DMS114 treated with DMSO at 0.1 percent for 48 hours (cell line): ENCODE measurements around the gene THRAP3.

ENCODE experiments used
- DNase-seq: peaks from one replicate; lab custom pipeline; 2025; ENCODE audit not compliant: unreplicated experiment; lab: John Stamatoyannopoulos, UW

THRAP3 gene

DNA sequence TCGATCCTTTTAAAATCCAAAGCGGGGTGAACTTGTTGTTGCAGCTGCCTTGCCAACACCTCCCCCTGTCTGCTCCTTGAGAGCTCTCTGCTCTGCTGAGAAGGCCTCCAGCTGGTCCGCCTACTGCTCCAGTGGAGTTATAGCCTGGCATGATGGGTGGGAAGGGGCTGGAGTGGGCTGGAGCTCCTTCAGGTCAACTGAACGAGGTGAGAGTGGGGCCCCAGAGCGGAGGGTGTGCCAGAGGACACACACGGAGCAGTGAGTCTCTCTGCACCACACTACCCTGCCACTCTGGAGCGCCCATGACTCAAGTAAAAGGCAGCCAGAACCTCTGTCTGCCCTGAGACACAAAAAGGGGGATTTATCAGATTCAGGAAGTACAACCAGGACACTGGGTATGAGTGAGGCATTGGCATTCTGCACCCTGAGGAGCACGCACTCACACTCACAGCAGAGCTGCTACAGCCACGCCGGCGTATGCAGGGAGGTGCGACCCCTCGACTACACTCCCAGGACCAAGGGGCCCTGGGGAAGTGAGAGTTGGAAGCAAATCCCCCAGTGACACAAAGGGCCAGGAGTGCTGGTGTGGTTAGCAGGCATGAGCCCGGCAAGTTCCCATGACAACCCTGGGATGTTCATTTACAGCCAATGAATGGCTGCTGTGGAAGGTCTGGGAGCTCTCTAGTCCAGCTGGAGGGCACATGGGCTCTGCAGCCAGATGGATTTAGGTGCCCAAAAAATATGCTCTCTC is 127.2 kb downstream of the THRAP3 start:
- DNase-seq = no peak

DNA sequence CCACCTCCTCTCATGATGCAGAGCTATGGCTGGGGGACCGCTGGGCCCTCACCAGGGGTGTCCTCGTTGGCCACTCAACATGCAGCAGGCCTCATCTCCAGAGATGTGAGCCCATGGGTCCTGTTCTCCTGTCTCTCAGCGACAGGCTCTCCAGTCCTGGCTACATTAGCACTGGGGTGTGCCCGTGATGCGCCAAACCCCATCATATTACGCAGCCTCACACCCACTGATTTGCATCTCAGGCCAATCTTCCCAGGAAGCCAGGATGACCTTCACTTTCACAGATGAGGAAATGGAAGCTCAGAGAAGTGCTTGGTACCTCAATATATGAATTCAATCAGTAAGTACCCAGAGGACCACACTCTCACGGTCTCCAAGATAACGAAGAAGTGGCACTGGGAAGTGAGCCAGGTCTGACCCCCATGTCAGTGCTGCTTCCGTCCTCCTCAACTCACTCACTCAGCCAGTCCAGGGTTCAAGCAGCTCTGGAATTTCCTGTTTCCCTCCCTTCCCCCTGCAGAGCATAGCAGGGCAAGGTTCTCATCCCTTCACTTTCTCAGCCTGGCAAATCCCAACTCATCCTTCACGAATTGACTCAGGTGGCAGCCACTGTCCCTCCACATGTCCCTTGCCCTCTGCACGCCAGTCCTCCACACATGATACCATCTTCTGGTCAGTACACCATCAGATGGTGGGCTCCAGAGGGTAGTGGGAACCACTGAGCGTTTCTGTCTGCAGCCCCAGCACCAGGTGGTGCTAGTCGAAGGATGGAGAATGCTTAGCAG is 128.1 kb downstream of the THRAP3 start:
- no peak for DNase-seq

DNA sequence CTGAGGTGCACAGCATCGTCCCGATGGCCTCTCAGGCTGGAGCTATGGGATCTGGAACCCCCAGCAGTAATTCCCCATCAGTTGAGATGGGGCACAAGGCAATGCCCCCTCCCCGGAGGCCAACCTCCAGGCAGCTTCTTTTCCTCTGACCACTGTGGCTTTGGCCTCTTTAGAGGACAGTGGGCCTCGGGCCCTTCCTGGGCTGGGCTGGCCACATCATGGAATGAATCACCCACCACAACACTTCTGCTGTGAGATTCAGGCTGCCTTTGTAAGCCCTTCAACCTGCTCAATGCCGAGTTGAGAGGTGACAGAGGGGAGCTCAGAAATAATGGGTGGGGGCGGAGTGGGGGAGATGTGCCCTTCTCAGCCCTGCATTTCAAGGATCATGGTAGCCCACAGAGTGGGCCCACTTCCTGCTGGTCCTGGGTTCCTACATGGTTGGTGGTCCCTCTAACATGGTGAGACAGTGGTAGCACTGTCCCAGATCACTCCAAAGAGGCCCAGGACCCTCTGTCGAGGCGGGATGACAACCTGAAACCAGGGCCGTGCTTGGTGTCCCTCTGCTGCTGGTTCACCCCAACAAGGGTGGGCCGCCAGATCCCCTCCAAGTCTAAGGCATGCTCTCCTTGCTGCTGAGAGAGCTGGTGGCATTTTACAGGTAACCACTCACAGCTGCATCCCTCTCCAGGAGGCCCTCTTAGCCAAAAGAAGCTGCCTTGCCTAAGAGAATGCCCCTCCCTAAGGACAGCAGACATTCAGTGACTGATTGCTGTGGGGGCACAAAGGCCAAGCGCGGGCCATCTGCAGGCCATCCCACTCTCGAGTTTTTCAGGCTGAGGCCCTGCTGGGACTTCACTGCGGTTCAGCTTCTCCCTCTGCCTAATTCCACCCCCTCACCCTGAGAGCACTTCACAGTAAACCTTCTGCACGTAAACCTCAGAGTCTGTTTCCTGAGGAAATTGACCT is 129.0 kb downstream of the THRAP3 start:
- DNase-seq = no peak

DNA sequence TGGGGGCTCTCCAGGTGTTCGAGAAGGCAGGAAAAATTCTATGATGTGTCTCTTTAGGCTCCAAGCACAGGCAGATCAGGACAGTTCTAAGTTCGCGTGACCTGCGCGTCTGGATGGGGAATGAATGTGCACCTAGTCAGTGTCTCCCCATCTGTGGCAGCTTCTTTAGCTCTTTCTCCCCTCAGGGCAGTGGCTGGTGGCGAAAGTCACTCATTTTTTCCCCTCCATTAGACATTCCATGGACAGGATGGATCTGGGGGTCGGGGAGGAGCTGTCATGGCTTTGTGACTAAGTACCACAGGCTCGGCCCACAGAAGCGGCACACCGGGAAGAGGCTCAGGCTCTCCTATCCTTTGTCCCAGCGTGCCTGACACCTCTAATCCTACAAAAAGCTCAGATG is 130.2 kb downstream of the THRAP3 start:
- DNase-seq = no peak
